DOHH2 (cell line): ENCODE data around the gene PEAR1.

Experiments
- H3F3A ChIP-seq: fragments of 200-600 bp; sonication (generic), shearing (Covaris generic); 2 replicates; pipeline ENCODE4 v1.6.0; 2016; ENCODE audit warnings: antibody characterized with exemption, mild to moderate bottlenecking; ENCODE audit not compliant: control insufficient read depth, insufficient read depth
- H3K27ac ChIP-seq: fragments of 200-600 bp; sonication (generic); 2 replicates; pipeline ENCODE4 v1.5.1; 2014; ENCODE audit warnings: low read depth, mild to moderate bottlenecking, low read length, moderate library complexity
- H3K27me3 ChIP-seq: fragments of 200-600 bp; sonication (generic); 2 replicates; pipeline ENCODE4 v1.6.1; 2014; ENCODE audit warnings: mild to moderate bottlenecking, low read length, mixed read lengths; ENCODE audit not compliant: control insufficient read depth
- H3K36me3 ChIP-seq: fragments of 200-600 bp; sonication (generic); 2 replicates; pipeline ENCODE4 v1.6.1; 2014; ENCODE audit warnings: mild to moderate bottlenecking, low read length, moderate library complexity, mixed read lengths; ENCODE audit not compliant: control insufficient read depth
- H3K4me1 ChIP-seq: fragments of 200-600 bp; sonication (generic); 2 replicates; pipeline ENCODE4 v1.6.1; 2014; ENCODE audit warnings: mild to moderate bottlenecking, low read length, mixed read lengths; ENCODE audit not compliant: control insufficient read depth
- H3K4me2 ChIP-seq: fragments of 200-600 bp; sonication (generic); 2 replicates; pipeline ENCODE4 v1.6.0; 2014; ENCODE audit warnings: mild to moderate bottlenecking, low read length, moderate library complexity
- H3K4me3 ChIP-seq: fragments of 200-600 bp; sonication (generic); 2 replicates; pipeline ENCODE4 v1.5.1; 2014; ENCODE audit warnings: mild to moderate bottlenecking, low read length, mixed read lengths
- H3K79me2 ChIP-seq: fragments of 200-600 bp; sonication (generic); 2 replicates; pipeline ENCODE4 v1.6.1; 2014; ENCODE audit warnings: mild to moderate bottlenecking, low read length, mixed read lengths; ENCODE audit not compliant: control insufficient read depth
- H3K9me2 ChIP-seq: fragments of 200-600 bp; sonication (generic); replicated peaks from 2 replicates; pipeline ENCODE4 v1.6.1; 2014; ENCODE audit warnings: mild to moderate bottlenecking, low read length, mixed read lengths; ENCODE audit not compliant: control insufficient read depth
- H3K9me3 ChIP-seq: fragments of 200-600 bp; sonication (generic); 2 replicates; pipeline ENCODE4 v1.6.1; 2014; ENCODE audit warnings: antibody characterized with exemption, low read length, mixed read lengths; ENCODE audit not compliant: control insufficient read depth, insufficient read depth
- H4K20me1 ChIP-seq: fragments of 200-600 bp; sonication (generic); 2 replicates; pipeline ENCODE4 v1.6.0; 2014; ENCODE audit warnings: low read depth, mild to moderate bottlenecking, antibody characterized with exemption, low read length, moderate library complexity; ENCODE audit not compliant: control insufficient read depth, insufficient read depth
- CTCF ChIP-seq: fragments of 200-600 bp; sonication (generic); IDR thresholded peaks from one replicate; pipeline ENCODE4 v1.5.1; 2014; ENCODE audit warnings: antibody characterized with exemption, mild to moderate bottlenecking, low read depth, low read length; ENCODE audit not compliant: poor library complexity, severe bottlenecking
- EZH2phosphoT487 ChIP-seq: fragments of 200-600 bp; sonication (generic); IDR thresholded peaks from 2 replicates; pipeline ENCODE4 v1.6.1; 2017; ENCODE audit warnings: borderline replicate concordance, mild to moderate bottlenecking, antibody characterized with exemption, low read length, moderate library complexity, mixed read lengths

The PEAR1 gene

GRCh38 chr1:156869455-156869854 is 24.1 kb upstream of the PEAR1 start:
- Histone ChIP-seq H3K9me3 (no peaks in the 10 kb centered on the region), H4K20me1 (no peaks in the 10 kb centered on the region), H3K4me2 (no peak overlapping the region), H3K27me3 (no peaks in the 10 kb centered on the region; the same call in 1 of the 2 replicates), H3K36me3 (no peaks in the 10 kb centered on the region), H3K4me1 (no peaks in the 10 kb centered on the region), H3K27ac (no peak overlapping the region), H3K79me2 (no peaks in the 10 kb centered on the region), H3F3A (no peaks in the 10 kb centered on the region), H3K4me3 (no peak overlapping the region), H3K9me2 (no peaks in the 10 kb centered on the region)
- TF ChIP-seq EZH2phosphoT487 (no peak), CTCF (no peak)

GRCh38 chr1:156873659-156874058 is 19.9 kb upstream of the PEAR1 start:
- no peak for TF ChIP-seq EZH2phosphoT487
- TF ChIP-seq CTCF, result no peak
- H3K4me3 ChIP-seq, result no peak overlapping the region
- H3K27ac ChIP-seq, result no peak overlapping the region
- no peaks in the 10 kb centered on the region for H3F3A ChIP-seq
- H3K4me2 ChIP-seq, result no peak overlapping the region
- no peaks in the 10 kb centered on the region for H3K36me3 ChIP-seq
- no peaks in the 10 kb centered on the region for H3K9me3 ChIP-seq
- no peaks in the 10 kb centered on the region for H3K9me2 ChIP-seq
- H4K20me1 ChIP-seq, result no peaks in the 10 kb centered on the region
- no peaks in the 10 kb centered on the region for H3K4me1 ChIP-seq
- H3K79me2 ChIP-seq, result no peaks in the 10 kb centered on the region
- H3K27me3 ChIP-seq, result no peaks in the 10 kb centered on the region

GRCh38 chr1:156874142-156874541 is 19.4 kb upstream of the PEAR1 start:
- no peaks in the 10 kb centered on the region for H3K27me3 ChIP-seq
- TF ChIP-seq EZH2phosphoT487, result no peak
- no peak for TF ChIP-seq CTCF
- H3F3A ChIP-seq, result no peaks in the 10 kb centered on the region

More at GRCh38 chr1:156874142-156874541, 19.4 kb upstream of the PEAR1 start:
- Histone ChIP-seq H3K4me3 (no peak overlapping the region), H3K4me2 (no peak overlapping the region), H3K36me3 (no peaks in the 10 kb centered on the region), H3K9me3 (no peaks in the 10 kb centered on the region), H4K20me1 (no peaks in the 10 kb centered on the region), H3K27ac (no peak overlapping the region), H3K9me2 (no peaks in the 10 kb centered on the region), H3K79me2 (no peaks in the 10 kb centered on the region), H3K4me1 (no peaks in the 10 kb centered on the region)
